Hypothalamus (tissue), 51 donors: Measurements from ENCODE around the gene MCC.

Experiments
- DNase-seq, 51 donors: peaks; one replicate each; lab custom pipeline; 2025; lab: John Stamatoyannopoulos, UW

The MCC gene

GRCh38 chr5:112975721-112976431 lies 512.4 kb downstream of the MCC start:
- DNase-seq: no peak

- no peak for DNase-seq
These were observed 513.4 kb downstream of the MCC start for GRCh38 chr5:112974901-112975300.

- DNase-seq: no peak
These were observed 514.3 kb downstream of the MCC start for GRCh38 chr5:112973904-112974303.

GRCh38 chr5:112973036-112973435 lies 515.2 kb downstream of the MCC start:
- no peak for DNase-seq
